Progenitor cell of endocrine pancreas (in vitro differentiated cells): Measurements from ENCODE around the gene MATN3. TPM values are rescaled to one million over a fixed set of nuclear protein-coding genes. Genes with fewer than 3 reads are reported as not detected.

ENCODE experiments used
- DNase-seq: peaks from one replicate; pipeline ENCODE4 v3.0.0; 2021; ENCODE audit warnings: low spot score; ENCODE audit not compliant: unreplicated experiment
- H3K27ac Mint-ChIP-seq: 2 replicates; pipeline ENCODE4 v1.8.0; 2021; ENCODE audit warnings: mild to moderate bottlenecking, moderate library complexity, mixed read lengths
- H3K27me3 Mint-ChIP-seq: 2 replicates; pipeline ENCODE4 v1.8.0; 2021; ENCODE audit warnings: mixed read lengths
- H3K36me3 Mint-ChIP-seq: 2 replicates; pipeline ENCODE4 v1.8.0; 2022; ENCODE audit warnings: mixed read lengths; ENCODE audit not compliant: insufficient read depth
- H3K4me1 Mint-ChIP-seq: 2 replicates; pipeline ENCODE4 v1.8.0; 2021; ENCODE audit warnings: low read depth, mixed read lengths
- H3K4me3 Mint-ChIP-seq: 2 replicates; pipeline ENCODE4 v1.8.0; 2021; ENCODE audit warnings: low read depth, mild to moderate bottlenecking, moderate library complexity, mixed read lengths
- H3K9me3 Mint-ChIP-seq: 2 replicates; pipeline ENCODE4 v1.8.0; 2021; ENCODE audit warnings: low read depth, mixed read lengths
- CTCF ChIP-seq: fragments of 200-600 bp; sonication (generic); IDR thresholded peaks from one replicate; pipeline ENCODE4 v1.5.0; 2021; ENCODE audit warnings: antibody characterized with exemption, mild to moderate bottlenecking; ENCODE audit not compliant: unreplicated experiment
- total RNA-seq: library from RNA; stranded (reverse); gene quantifications from 2 replicates; pipeline ENCODE4 v1.2.1, GENCODE V29; 2021

MATN3 gene
- total RNA-seq, 1 donor from 2014 or later: 2.5 TPM

- TF ChIP-seq CTCF: no peak
- Mint-ChIP-seq H3K36me3 (peaks cover 49% of the 10 kb centered on the region), H3K4me3 (no peak overlapping the region), H3K27me3 (no peaks in the 10 kb centered on the region), H3K27ac (peak overlapping the region; percentile 25), H3K9me3 (peaks cover 11% of the 10 kb centered on the region), H3K4me1 (peaks cover 4% of the 10 kb centered on the region)
- no peak for DNase-seq
Measured at GRCh38 chr2:20034821-20035220, 22.4 kb upstream of the MATN3 start.

- no peak for TF ChIP-seq CTCF
- Mint-ChIP-seq H3K36me3 (peaks cover 55% of the 10 kb centered on the region), H3K4me1 (peaks cover 4% of the 10 kb centered on the region), H3K27ac (peak overlapping the region; percentile 18), H3K9me3 (peaks cover 11% of the 10 kb centered on the region), H3K4me3 (no peak overlapping the region), H3K27me3 (no peaks in the 10 kb centered on the region)
- DNase-seq: no peak
Measured at GRCh38 chr2:20034218-20034617, 21.8 kb upstream of the MATN3 start.

GRCh38 chr2:20033322-20033721 lies 20.9 kb upstream of the MATN3 start:
- H3K27ac Mint-ChIP-seq: no peak overlapping the region
- no peak for TF ChIP-seq CTCF
- H3K4me3 Mint-ChIP-seq: no peak overlapping the region
- H3K4me1 Mint-ChIP-seq: peaks cover 4% of the 10 kb centered on the region
- H3K36me3 Mint-ChIP-seq: peaks cover 61% of the 10 kb centered on the region
- peaks cover 11% of the 10 kb centered on the region for H3K9me3 Mint-ChIP-seq
- H3K27me3 Mint-ChIP-seq: no peaks in the 10 kb centered on the region
- DNase-seq: no peak

- Mint-ChIP-seq H3K9me3 (peaks cover 11% of the 10 kb centered on the region), H3K27me3 (no peaks in the 10 kb centered on the region), H3K4me1 (peaks cover 4% of the 10 kb centered on the region), H3K36me3 (peaks cover 60% of the 10 kb centered on the region), H3K4me3 (no peak overlapping the region), H3K27ac (no peak overlapping the region)
- DNase-seq: no peak
- TF ChIP-seq CTCF: no peak
Measured at GRCh38 chr2:20030224-20030623, 17.8 kb upstream of the MATN3 start.

- no peak for TF ChIP-seq CTCF
- Mint-ChIP-seq H3K27ac (no peak overlapping the region), H3K4me1 (no peaks in the 10 kb centered on the region), H3K9me3 (peaks cover 12% of the 10 kb centered on the region), H3K27me3 (no peaks in the 10 kb centered on the region), H3K36me3 (peaks cover 59% of the 10 kb centered on the region), H3K4me3 (no peak overlapping the region)
- DNase-seq: no peak
Measured at GRCh38 chr2:20027705-20028434, 15.4 kb upstream of the MATN3 start.
